Measurements from ENCODE around the gene CDK8. TPM values are rescaled to one million over a fixed set of nuclear protein-coding genes. Genes with fewer than 3 reads are reported as not detected.

Gene CDK8
- total RNA-seq, 2 experiments from 2014 or later = 16.8 to 22.3 TPM

DNA sequence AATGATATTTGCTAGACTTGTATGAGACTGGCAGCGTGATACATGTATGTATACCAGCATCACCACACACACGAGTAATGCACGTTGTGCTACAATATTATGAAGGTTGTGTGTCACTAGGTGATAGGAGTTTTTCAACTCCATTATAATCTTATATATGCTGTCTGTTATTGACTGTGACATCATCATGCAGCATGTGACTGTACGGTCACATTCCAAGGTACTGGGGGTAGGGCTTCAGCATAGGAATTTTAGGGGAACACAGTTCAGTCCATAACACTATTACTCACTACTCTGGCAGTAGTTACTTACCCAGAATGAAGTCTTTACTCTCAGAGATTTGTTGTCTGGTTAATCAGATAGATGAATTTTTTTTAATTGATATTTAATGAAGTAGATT, 91.1 kb downstream of the CDK8 start:
- no peak for TF ChIP-seq EZH2phosphoT487 (IDR thresholded peaks at IDR 0.05; ENCODE audit: borderline replicate concordance, low read depth, low read length)
- no peak for TF ChIP-seq CTCF (conservative IDR thresholded peaks at IDR 0.05; ENCODE audit: low read length)
- Histone ChIP-seq H3K36me3 (ENCODE audit: insufficient read depth, low read length) (no peaks in the 10 kb centered on the region), H3K9me3 (ENCODE audit: low read length) (no peaks in the 10 kb centered on the region), H3K27ac (ENCODE audit: low read depth, low read length, poor library complexity, severe bottlenecking) (no peak overlapping the region), H3K4me1 (ENCODE audit: insufficient read depth, low read length, poor library complexity, severe bottlenecking) (no peaks in the 10 kb centered on the region), H4K20me1 (ENCODE audit: insufficient read depth, low read length) (no peaks in the 10 kb centered on the region), H3K79me2 (ENCODE audit: insufficient read depth, low read depth, low read length) (no peaks in the 10 kb centered on the region), H3K4me3 (ENCODE audit: low read depth, low read length, poor library complexity, severe bottlenecking) (no peak overlapping the region), H3K4me2 (ENCODE audit: low read length) (no peak overlapping the region), H2AFZ (ENCODE audit: low read length) (no peak overlapping the region), H3K9me2 (ENCODE audit: insufficient read depth, low read length) (no peaks in the 10 kb centered on the region)
- no TSS peak for BruUV-seq (replicated peaks)
- ChIA-PET CTCF (ENCODE audit: unreplicated experiment) (no interaction called here), POLR2A (no interaction called here)
- DNase-seq (ENCODE audit: low spot score) = no peak
- intact Hi-C loops (cut with micrococcal nuclease; ENCODE audit: unreplicated experiment) = no loop called here

DNA sequence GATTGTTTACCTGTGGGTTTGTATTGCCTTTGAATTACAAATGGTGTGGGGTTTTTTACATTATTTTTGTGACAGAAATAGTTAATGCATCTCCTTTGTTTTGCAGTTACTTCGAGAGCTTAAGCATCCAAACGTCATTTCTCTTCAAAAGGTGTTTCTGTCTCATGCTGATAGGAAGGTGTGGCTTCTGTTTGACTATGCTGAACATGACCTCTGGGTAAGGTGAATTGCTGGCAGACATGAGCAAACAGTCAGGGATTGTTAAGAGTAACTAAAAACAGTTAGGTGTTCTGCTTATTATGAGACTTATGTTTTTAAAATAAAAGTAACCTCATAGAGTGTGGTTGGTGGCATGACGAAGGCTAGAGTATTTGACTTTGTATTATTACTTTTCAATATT, 95.0 kb downstream of the CDK8 start:
- no peak for DNase-seq (ENCODE audit: low spot score)
- intact Hi-C loops (cut with micrococcal nuclease; ENCODE audit: unreplicated experiment) = no loop called here
- peaks cover 4% of the 10 kb centered on the region; the same call in 1 of the 2 replicates for H3K36me3 ChIP-seq (ENCODE audit: insufficient read depth, low read length)
- CTCF ChIA-PET (ENCODE audit: unreplicated experiment) = no interaction called here
- no peaks in the 10 kb centered on the region for H3K9me3 ChIP-seq (ENCODE audit: low read length)
- no peak overlapping the region for H3K27ac ChIP-seq (ENCODE audit: low read depth, low read length, poor library complexity, severe bottlenecking)
- BruUV-seq (replicated peaks) = no TSS peak
- H2AFZ ChIP-seq (ENCODE audit: low read length) = no peak overlapping the region
- no peaks in the 10 kb centered on the region for H3K4me1 ChIP-seq (ENCODE audit: insufficient read depth, low read length, poor library complexity, severe bottlenecking)
- H3K4me2 ChIP-seq (ENCODE audit: low read length) = no peak overlapping the region
- no peak overlapping the region for H3K4me3 ChIP-seq (ENCODE audit: low read depth, low read length, poor library complexity, severe bottlenecking)
- H3K9me2 ChIP-seq (ENCODE audit: insufficient read depth, low read length) = no peaks in the 10 kb centered on the region
- H3K79me2 ChIP-seq (ENCODE audit: insufficient read depth, low read depth, low read length) = no peaks in the 10 kb centered on the region
- TF ChIP-seq EZH2phosphoT487 (IDR thresholded peaks at IDR 0.05; ENCODE audit: borderline replicate concordance, low read depth, low read length) (no peak), CTCF (conservative IDR thresholded peaks at IDR 0.05; ENCODE audit: low read length) (no peak)
- no peaks in the 10 kb centered on the region for H4K20me1 ChIP-seq (ENCODE audit: insufficient read depth, low read length)
- POLR2A ChIA-PET = interaction anchor here (0.7 kb wide), 1 partner anchor 1044 kb away, joined by 3 read pairs; no protein-coding TSS in a partner anchor

GRCh38 chr13:26362261-26362660, 108.3 kb downstream of the CDK8 start:
- intact Hi-C loops (cut with micrococcal nuclease; ENCODE audit: unreplicated experiment) = no loop called here
- BruUV-seq (replicated peaks) = no TSS peak
- DNase-seq (ENCODE audit: low spot score) = no peak

More at GRCh38 chr13:26362261-26362660, 108.3 kb downstream of the CDK8 start:
- Histone ChIP-seq H2AFZ (ENCODE audit: low read length) (no peak overlapping the region), H3K4me1 (ENCODE audit: insufficient read depth, low read length, poor library complexity, severe bottlenecking) (no peaks in the 10 kb centered on the region), H3K79me2 (ENCODE audit: insufficient read depth, low read depth, low read length) (no peaks in the 10 kb centered on the region), H3K27ac (ENCODE audit: low read depth, low read length, poor library complexity, severe bottlenecking) (no peak overlapping the region), H3K9me2 (ENCODE audit: insufficient read depth, low read length) (no peaks in the 10 kb centered on the region), H3K4me2 (ENCODE audit: low read length) (no peak overlapping the region), H3K36me3 (ENCODE audit: insufficient read depth, low read length) (peaks cover 8% of the 10 kb centered on the region; the same call in 1 of the 2 replicates), H4K20me1 (ENCODE audit: insufficient read depth, low read length) (no peaks in the 10 kb centered on the region; the same call in 1 of the 2 replicates), H3K4me3 (ENCODE audit: low read depth, low read length, poor library complexity, severe bottlenecking) (no peak overlapping the region), H3K9me3 (ENCODE audit: low read length) (no peaks in the 10 kb centered on the region)
- TF ChIP-seq CTCF (conservative IDR thresholded peaks at IDR 0.05; ENCODE audit: low read length) = no peak
- TF ChIP-seq EZH2phosphoT487 (IDR thresholded peaks at IDR 0.05; ENCODE audit: borderline replicate concordance, low read depth, low read length) = no peak
- ChIA-PET POLR2A (no interaction called here), CTCF (ENCODE audit: unreplicated experiment) (no interaction called here)
